NCI-H2081 treated with DMSO at 0.1 percent for 48 hours (cell line): ENCODE data around the gene NKIRAS1.

Experiments used
- DNase-seq: peaks from one replicate; lab custom pipeline; 2025; lab: John Stamatoyannopoulos, UW

The NKIRAS1 gene

GRCh38 chr3:23916886-23917678 is at the start of gene NKIRAS1, which contains the start of gene RPL15:
NKIRAS1 (minus strand) TSS chr3:23916990; CDS start chr3:23910904, 6,086 bp downstream.
RPL15 (plus strand) TSS chr3:23917132; CDS start chr3:23917860, 728 bp downstream.
- DNase-seq, result peak; percentile 78

- no peak for DNase-seq
These were observed 49.5 kb upstream of the NKIRAS1 start for GRCh38 chr3:23966328-23966727.

GRCh38 chr3:23964537-23965235 is 47.9 kb upstream of the NKIRAS1 start:
- DNase-seq, result no peak

GRCh38 chr3:23961913-23962312 is 45.1 kb upstream of the NKIRAS1 start:
- no peak for DNase-seq

GRCh38 chr3:23961066-23961465 is 44.3 kb upstream of the NKIRAS1 start:
- no peak for DNase-seq

GRCh38 chr3:23960649-23961048 is 43.9 kb upstream of the NKIRAS1 start:
- DNase-seq, result no peak

GRCh38 chr3:23959135-23959900 is 42.5 kb upstream of the NKIRAS1 start:
- DNase-seq, result no peak

- DNase-seq, result no peak
These were observed 39.9 kb upstream of the NKIRAS1 start for GRCh38 chr3:23956701-23957100.

- DNase-seq, result no peak
These were observed 37.4 kb upstream of the NKIRAS1 start for GRCh38 chr3:23954144-23954543.

GRCh38 chr3:23953523-23953922 is 36.7 kb upstream of the NKIRAS1 start:
- DNase-seq, result no peak

GRCh38 chr3:23952646-23953045 is 35.9 kb upstream of the NKIRAS1 start:
- DNase-seq, result no peak

- DNase-seq, result no peak
These were observed 33.5 kb upstream of the NKIRAS1 start for GRCh38 chr3:23950293-23950692.

GRCh38 chr3:23949784-23950183 is 33.0 kb upstream of the NKIRAS1 start:
- no peak for DNase-seq

GRCh38 chr3:23948761-23949160 is 32.0 kb upstream of the NKIRAS1 start:
- no peak for DNase-seq

- DNase-seq, result peak; percentile 83
These were observed 29.3 kb upstream of the NKIRAS1 start for GRCh38 chr3:23945913-23946687.

- DNase-seq, result no peak
These were observed 28.8 kb upstream of the NKIRAS1 start for GRCh38 chr3:23945663-23945912.

GRCh38 chr3:23944861-23945662 is 28.3 kb upstream of the NKIRAS1 start, which contains the start of gene NR1D2:
NR1D2 (plus strand) TSS chr3:23945286; CDS start chr3:23945579, 293 bp downstream.
- no peak for DNase-seq

GRCh38 chr3:23944007-23944783 is 27.4 kb upstream of the NKIRAS1 start:
- DNase-seq, result no peak

GRCh38 chr3:23942546-23942945 is 25.8 kb upstream of the NKIRAS1 start:
- no peak for DNase-seq

- no peak for DNase-seq
These were observed 24.6 kb upstream of the NKIRAS1 start for GRCh38 chr3:23941440-23941839.
